ENCODE results near the gene SV2C.

Gene SV2C

GRCh38 chr5:76364226-76364589 lies 281.0 kb downstream of the SV2C start:
- TF ChIP-seq, protein P1, sequence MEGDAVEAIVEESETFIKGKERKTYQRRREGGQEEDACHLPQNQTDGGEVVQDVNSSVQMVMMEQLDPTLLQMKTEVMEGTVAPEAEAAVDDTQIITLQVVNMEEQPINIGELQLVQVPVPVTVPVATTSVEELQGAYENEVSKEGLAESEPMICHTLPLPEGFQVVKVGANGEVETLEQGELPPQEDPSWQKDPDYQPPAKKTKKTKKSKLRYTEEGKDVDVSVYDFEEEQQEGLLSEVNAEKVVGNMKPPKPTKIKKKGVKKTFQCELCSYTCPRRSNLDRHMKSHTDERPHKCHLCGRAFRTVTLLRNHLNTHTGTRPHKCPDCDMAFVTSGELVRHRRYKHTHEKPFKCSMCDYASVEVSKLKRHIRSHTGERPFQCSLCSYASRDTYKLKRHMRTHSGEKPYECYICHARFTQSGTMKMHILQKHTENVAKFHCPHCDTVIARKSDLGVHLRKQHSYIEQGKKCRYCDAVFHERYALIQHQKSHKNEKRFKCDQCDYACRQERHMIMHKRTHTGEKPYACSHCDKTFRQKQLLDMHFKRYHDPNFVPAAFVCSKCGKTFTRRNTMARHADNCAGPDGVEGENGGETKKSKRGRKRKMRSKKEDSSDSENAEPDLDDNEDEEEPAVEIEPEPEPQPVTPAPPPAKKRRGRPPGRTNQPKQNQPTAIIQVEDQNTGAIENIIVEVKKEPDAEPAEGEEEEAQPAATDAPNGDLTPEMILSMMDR (IDR thresholded peaks at IDR 0.05; ENCODE audit: insufficient read depth, low read length, poor library complexity, severe bottlenecking), result no peak
- no peak for TF ChIP-seq EZH2phosphoT487 (conservative IDR thresholded peaks at IDR 0.05; ENCODE audit: low read length)
- Histone ChIP-seq H3K9me2 (replicated peaks; ENCODE audit: insufficient read depth, low read length) (no peaks in the 10 kb centered on the region), H3K9ac (ENCODE audit: low read length) (no peak overlapping the region), H3K27me3 (ENCODE audit: low read length) (no peaks in the 10 kb centered on the region), H3K4me2 (ENCODE audit: low read depth, low read length, poor library complexity, severe bottlenecking) (no peak overlapping the region), H3K9me3 (ENCODE audit: insufficient read depth, low read length) (no peaks in the 10 kb centered on the region), H3K79me2 (ENCODE audit: insufficient read depth, low read length) (no peaks in the 10 kb centered on the region), H3F3A (ENCODE audit: insufficient read depth) (no peaks in the 10 kb centered on the region), H3K36me3 (ENCODE audit: low read length) (no peaks in the 10 kb centered on the region), H3K4me3 (ENCODE audit: insufficient read depth, low read length, poor library complexity, severe bottlenecking) (no peak overlapping the region), H4K20me1 (ENCODE audit: low read depth, low read length) (no peaks in the 10 kb centered on the region), H3K27ac (ENCODE audit: low read depth, low read length) (no peak overlapping the region), H2AFZ (ENCODE audit: low read depth, low read length, severe bottlenecking) (no peak overlapping the region)

DNA sequence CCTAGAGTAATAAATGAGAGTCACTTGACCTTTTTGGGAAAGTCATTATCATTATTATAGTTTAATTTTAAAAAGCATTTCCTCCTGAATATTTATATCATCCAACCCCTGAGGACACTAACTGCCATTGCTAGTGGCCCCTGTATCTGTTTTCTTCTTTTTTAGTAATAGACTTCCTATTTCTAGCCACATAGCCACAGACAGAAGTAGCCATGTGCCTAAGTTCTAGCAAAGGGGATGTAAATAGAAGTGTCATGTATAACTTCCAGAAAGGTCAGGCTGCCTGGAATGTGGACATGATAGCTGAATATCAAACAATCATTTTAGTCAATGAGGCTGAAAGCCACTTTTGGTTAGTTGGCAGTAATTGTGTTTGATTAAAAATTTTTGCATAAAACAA lies 282.4 kb downstream of the SV2C start:
- no peak overlapping the region for H3K9ac ChIP-seq (ENCODE audit: low read length)
- no peak overlapping the region for H3K4me2 ChIP-seq (ENCODE audit: low read depth, low read length, poor library complexity, severe bottlenecking)
- TF ChIP-seq, protein P1 (IDR thresholded peaks at IDR 0.05; ENCODE audit: insufficient read depth, low read length, poor library complexity, severe bottlenecking), result no peak
- no peak for TF ChIP-seq EZH2phosphoT487 (conservative IDR thresholded peaks at IDR 0.05; ENCODE audit: low read length)
- H3K27ac ChIP-seq (ENCODE audit: low read depth, low read length), result no peak overlapping the region
- H3K9me2 ChIP-seq (replicated peaks; ENCODE audit: insufficient read depth, low read length), result no peaks in the 10 kb centered on the region
- H3K4me3 ChIP-seq (ENCODE audit: insufficient read depth, low read length, poor library complexity, severe bottlenecking), result no peak overlapping the region
- H3K79me2 ChIP-seq (ENCODE audit: insufficient read depth, low read length), result no peaks in the 10 kb centered on the region
- no peaks in the 10 kb centered on the region for H3F3A ChIP-seq (ENCODE audit: insufficient read depth)
- H3K9me3 ChIP-seq (ENCODE audit: insufficient read depth, low read length), result no peaks in the 10 kb centered on the region
- H4K20me1 ChIP-seq (ENCODE audit: low read depth, low read length), result no peaks in the 10 kb centered on the region
- no peaks in the 10 kb centered on the region for H3K36me3 ChIP-seq (ENCODE audit: low read length)
- no peaks in the 10 kb centered on the region for H3K27me3 ChIP-seq (ENCODE audit: low read length)
- H2AFZ ChIP-seq (ENCODE audit: low read depth, low read length, severe bottlenecking), result no peak overlapping the region

DNA sequence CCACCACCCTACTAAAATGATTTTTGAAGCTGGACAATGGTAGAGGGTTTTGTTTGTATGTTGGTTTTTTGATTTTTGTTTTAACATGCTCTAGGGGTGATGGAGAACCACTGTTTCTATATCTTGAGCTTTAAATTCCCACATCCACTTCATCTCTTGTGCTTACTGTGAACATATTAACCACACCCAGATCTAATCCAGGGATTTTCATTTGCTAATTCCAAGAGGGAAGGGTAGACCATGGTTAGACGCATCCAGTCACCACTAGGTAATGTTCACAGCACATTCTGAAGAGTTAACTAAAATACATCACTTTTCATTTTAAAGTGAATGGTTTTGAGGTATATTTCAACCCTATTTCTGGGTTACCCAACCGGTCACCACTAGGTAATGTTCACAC lies 283.4 kb downstream of the SV2C start:
- Histone ChIP-seq H3K4me2 (ENCODE audit: low read depth, low read length, poor library complexity, severe bottlenecking) (no peak overlapping the region), H2AFZ (ENCODE audit: low read depth, low read length, severe bottlenecking) (no peak overlapping the region), H3K9me2 (replicated peaks; ENCODE audit: insufficient read depth, low read length) (no peaks in the 10 kb centered on the region), H3K79me2 (ENCODE audit: insufficient read depth, low read length) (no peaks in the 10 kb centered on the region), H3K36me3 (ENCODE audit: low read length) (no peaks in the 10 kb centered on the region), H4K20me1 (ENCODE audit: low read depth, low read length) (no peaks in the 10 kb centered on the region), H3K27ac (ENCODE audit: low read depth, low read length) (no peak overlapping the region), H3K27me3 (ENCODE audit: low read length) (no peaks in the 10 kb centered on the region), H3K4me3 (ENCODE audit: insufficient read depth, low read length, poor library complexity, severe bottlenecking) (no peak overlapping the region), H3K9me3 (ENCODE audit: insufficient read depth, low read length) (no peaks in the 10 kb centered on the region), H3F3A (ENCODE audit: insufficient read depth) (no peaks in the 10 kb centered on the region), H3K9ac (ENCODE audit: low read length) (no peak overlapping the region)
- TF ChIP-seq, protein P1 (IDR thresholded peaks at IDR 0.05; ENCODE audit: insufficient read depth, low read length, poor library complexity, severe bottlenecking), result no peak
- TF ChIP-seq EZH2phosphoT487 (conservative IDR thresholded peaks at IDR 0.05; ENCODE audit: low read length), result no peak

Data from SU-DHL-6 (cell line).